H1 (cell line): ENCODE measurements around the gene TPP1. TPM values are rescaled to one million over a fixed set of nuclear protein-coding genes. Genes with fewer than 3 reads are reported as not detected.

Experiments
- EZH2 ChIP-seq: fragments of 200-600 bp; sonication (generic); IDR thresholded peaks from 2 replicates; pipeline ENCODE4 v1.7.1; 2012; ENCODE audit warnings: low read depth, mild to moderate bottlenecking, moderate library complexity, low read length, inconsistent platforms; ENCODE audit not compliant: severe bottlenecking
- FOSL1 ChIP-seq: IDR thresholded peaks from 2 replicates; pipeline ENCODE4 v1.6.1; 2011; ENCODE audit warnings: mild to moderate bottlenecking, low read depth, low read length, moderate library complexity; ENCODE audit not compliant: insufficient read depth
- GTF2F1 ChIP-seq: IDR thresholded peaks from 2 replicates; pipeline ENCODE4 v1.6.1; 2012; ENCODE audit warnings: low read depth, low read length, improper control_type of control experiment, borderline replicate concordance
- MAX ChIP-seq: IDR thresholded peaks from 2 replicates; pipeline ENCODE4 v1.6.1; 2012; ENCODE audit warnings: inconsistent platforms
- SUZ12 ChIP-seq: fragments of 200-600 bp; sonication (generic); IDR thresholded peaks from 2 replicates; pipeline ENCODE4 v1.6.1; 2012; ENCODE audit warnings: mild to moderate bottlenecking, inconsistent platforms, low read length, moderate library complexity, mixed read lengths
- polyA plus RNA-seq, 7 experiments: library from polyadenylated mRNA; depleted of rRNA in 3 of 7; stranded (reverse) in 5 of 7; unstranded in 2 of 7; fragments of >200 nt in 5 of 7; fragments of 200-250 nt in 2 of 7; gene quantifications; 1 replicate in 5 of 7; 2 replicates in 1 of 7; 4 replicates in 1 of 7; pipeline versions ENCODE4 v1.2.1 to v1.2.3, GENCODE V29; 2011 to 2013; ENCODE audit warnings: missing spikeins in 2 of 7, mixed read lengths in 2 of 7
- total RNA-seq: library from RNA; stranded (reverse); fragmentation: NEBNext Ultra II Directional; extraction: Animal tissue kit (Norgen Biotek cat#: 25700); gene quantifications from 2 replicates; pipeline ENCODE4 v1.2.1, GENCODE V29; 2021

Gene TPP1
- total and polyA plus RNA-seq, 2 of the 8 experiments (the other 6 are each of a cell fraction or from before 2014, with no cell fraction given): 36.1 to 77.5 TPM

DNA sequence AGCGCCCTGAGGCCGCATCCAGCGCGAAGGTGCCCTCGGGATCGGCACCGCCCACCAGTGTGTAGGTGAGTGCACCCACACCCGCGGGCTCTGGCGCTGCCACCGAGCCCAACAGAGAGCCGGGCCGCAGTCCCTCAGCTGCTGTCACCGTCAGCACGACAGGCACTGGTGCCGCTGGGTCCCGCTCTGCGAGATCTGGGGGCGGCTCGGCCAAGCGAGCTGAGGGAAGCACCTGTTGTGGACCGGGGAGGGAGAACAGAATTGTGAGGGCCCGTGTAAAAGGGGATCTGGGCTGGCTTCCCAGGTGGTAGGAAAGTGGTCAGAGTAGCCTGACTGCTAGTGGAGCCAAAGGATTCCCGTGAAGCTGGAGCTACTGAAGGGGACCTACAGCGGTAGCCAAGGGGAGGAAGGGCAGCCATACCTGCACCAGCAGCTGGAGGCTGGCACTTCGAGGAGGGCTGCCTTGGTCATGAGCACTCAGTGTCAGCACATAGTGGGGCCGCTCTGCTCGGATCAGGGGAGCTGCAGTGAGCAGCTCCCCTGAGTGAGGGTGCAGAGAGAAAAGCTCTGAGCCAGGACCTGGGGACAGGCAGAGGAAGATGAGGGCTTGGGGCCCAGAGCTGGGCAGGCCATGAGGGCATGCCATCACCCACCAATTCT, 11.5 kb upstream of the TPP1 start (continued):
- no peak for TF ChIP-seq MAX
- peak; percentile 41 for TF ChIP-seq EZH2
- no peak for TF ChIP-seq FOSL1
- no peak for TF ChIP-seq GTF2F1
- TF ChIP-seq SUZ12: peak; percentile 50
